Suprapubic skin (tissue), 4 donors: ENCODE measurements around the gene ABI3BP.

Experiments used
- EP300 ChIP-seq: sonication (generic); formaldehyde crosslinking; IDR thresholded peaks from one replicate; pipeline ENCODE4 v1.6.1; 2017; ENCODE audit warnings: antibody characterized with exemption
- POLR2A ChIP-seq, 2 donors: fragments of 450-650 bp; IDR thresholded peaks; one replicate each; pipeline ENCODE4 v1.6.1; 2017; ENCODE audit warnings: antibody characterized with exemption in 2 of 2, mild to moderate bottlenecking in 2 of 2, moderate library complexity in 2 of 2
- POLR2AphosphoS5 ChIP-seq, 3 donors: sonication (generic); formaldehyde crosslinking; IDR thresholded peaks; one replicate each; pipeline ENCODE4 v1.6.1; 2017; ENCODE audit warnings: antibody characterized with exemption in 3 of 3
- TF ChIP-seq, protein P1 (sequence below), 2 donors: fragments of 200-600 bp in 1 of 2; fragments of 450-650 bp in 1 of 2; sonication (generic) in 1 of 2; IDR thresholded peaks; one replicate each; pipeline ENCODE4 v1.5.1; 2016 to 2019; ENCODE audit warnings: antibody characterized with exemption in 2 of 2, mild to moderate bottlenecking in 1 of 2, moderate library complexity in 1 of 2

DNA sequence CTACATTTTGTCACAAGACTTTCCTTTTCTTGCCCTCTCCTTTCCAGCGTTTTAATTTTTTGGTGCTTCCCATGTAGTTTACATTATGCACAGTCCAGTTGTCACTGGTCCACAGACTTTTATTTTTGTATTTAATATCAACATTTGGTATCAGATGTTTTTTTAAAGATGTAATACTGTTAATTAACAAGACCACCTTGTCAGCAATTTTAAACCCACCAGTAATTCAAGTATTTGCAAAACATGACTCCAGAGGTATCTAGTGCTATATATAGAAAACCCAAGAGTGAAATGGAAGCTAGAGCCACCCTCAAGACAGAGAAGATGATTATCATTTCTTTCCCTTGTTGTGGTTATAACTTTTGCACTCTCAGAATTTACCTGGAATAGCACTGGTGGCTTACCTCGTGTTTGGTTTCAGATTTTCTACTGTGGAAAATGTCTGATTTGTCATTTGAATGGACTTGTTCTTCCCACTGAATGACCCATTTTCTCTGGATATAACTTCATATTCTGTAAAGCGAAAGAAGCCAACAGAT is 227.7 kb downstream of the ABI3BP start:
- TF ChIP-seq, protein P1, sequence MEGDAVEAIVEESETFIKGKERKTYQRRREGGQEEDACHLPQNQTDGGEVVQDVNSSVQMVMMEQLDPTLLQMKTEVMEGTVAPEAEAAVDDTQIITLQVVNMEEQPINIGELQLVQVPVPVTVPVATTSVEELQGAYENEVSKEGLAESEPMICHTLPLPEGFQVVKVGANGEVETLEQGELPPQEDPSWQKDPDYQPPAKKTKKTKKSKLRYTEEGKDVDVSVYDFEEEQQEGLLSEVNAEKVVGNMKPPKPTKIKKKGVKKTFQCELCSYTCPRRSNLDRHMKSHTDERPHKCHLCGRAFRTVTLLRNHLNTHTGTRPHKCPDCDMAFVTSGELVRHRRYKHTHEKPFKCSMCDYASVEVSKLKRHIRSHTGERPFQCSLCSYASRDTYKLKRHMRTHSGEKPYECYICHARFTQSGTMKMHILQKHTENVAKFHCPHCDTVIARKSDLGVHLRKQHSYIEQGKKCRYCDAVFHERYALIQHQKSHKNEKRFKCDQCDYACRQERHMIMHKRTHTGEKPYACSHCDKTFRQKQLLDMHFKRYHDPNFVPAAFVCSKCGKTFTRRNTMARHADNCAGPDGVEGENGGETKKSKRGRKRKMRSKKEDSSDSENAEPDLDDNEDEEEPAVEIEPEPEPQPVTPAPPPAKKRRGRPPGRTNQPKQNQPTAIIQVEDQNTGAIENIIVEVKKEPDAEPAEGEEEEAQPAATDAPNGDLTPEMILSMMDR (IDR thresholded peaks at IDR 0.05), result no peak
- TF ChIP-seq POLR2AphosphoS5 (IDR thresholded peaks at IDR 0.05) (no peak), POLR2A (IDR thresholded peaks at IDR 0.05) (no peak), EP300 (no peak)
